ENCODE results near the gene PPP4R3A.

GRCh38 chr14:91501951-91502930 lies 7.9 kb downstream of the PPP4R3A start:
- TF ChIP-seq POLR2A (IDR thresholded peaks at IDR 0.05; ENCODE audit: low read depth, low read length) (no peak), POLR2AphosphoS5 (IDR thresholded peaks at IDR 0.05; ENCODE audit: low read depth, low read length) (no peak), TAF1 (IDR thresholded peaks at IDR 0.05; ENCODE audit: borderline replicate concordance, low read depth, low read length) (no peak)

Data from GM12892 (cell line).